ENCODE measurements around the gene TACR1. TPM values are rescaled to one million over a fixed set of nuclear protein-coding genes. Genes with fewer than 3 reads are reported as not detected.

TACR1 gene
- total RNA-seq, 1 donor = not detected

GRCh38 chr2:75012080-75012479 is 187.2 kb downstream of the TACR1 start:
- H3K4me3 ChIP-seq (ENCODE audit: low read depth, low read length) = no peak overlapping the region
- no peak for DNase-seq (ENCODE audit: low read depth)
- TF ChIP-seq CTCF (IDR thresholded peaks at IDR 0.05; ENCODE audit: insufficient read depth, low read depth, low read length) = no peak

- TF ChIP-seq CTCF (IDR thresholded peaks at IDR 0.05; ENCODE audit: insufficient read depth, low read depth, low read length) = no peak
- DNase-seq (ENCODE audit: low read depth) = no peak
- no peak overlapping the region for H3K4me3 ChIP-seq (ENCODE audit: low read depth, low read length)
Observed at GRCh38 chr2:75010571-75010970, 188.7 kb downstream of the TACR1 start.

DNA sequence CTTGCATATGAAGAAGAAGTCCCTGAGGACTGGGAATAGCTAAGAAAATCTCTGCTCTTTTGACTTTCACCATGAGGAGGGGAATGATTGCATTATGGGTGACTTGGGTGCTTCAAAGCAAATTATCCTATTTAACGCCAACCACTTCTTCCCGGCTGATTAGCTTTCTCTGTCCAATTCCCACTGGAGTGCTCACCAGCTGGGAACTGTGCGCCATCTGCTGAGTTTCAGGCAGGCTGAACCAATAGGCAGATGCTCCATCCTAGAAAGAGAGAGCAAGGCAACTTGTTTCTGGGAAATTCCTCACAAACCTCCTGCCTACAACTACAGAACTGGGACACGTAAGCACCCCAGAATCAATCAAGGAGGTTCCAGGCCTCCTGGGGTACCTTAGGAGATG is 191.5 kb downstream of the TACR1 start:
- no peak for DNase-seq (ENCODE audit: low read depth)
- no peak overlapping the region for H3K4me3 ChIP-seq (ENCODE audit: low read depth, low read length)
- peak; percentile 23 for TF ChIP-seq CTCF (IDR thresholded peaks at IDR 0.05; ENCODE audit: insufficient read depth, low read depth, low read length)

DNA sequence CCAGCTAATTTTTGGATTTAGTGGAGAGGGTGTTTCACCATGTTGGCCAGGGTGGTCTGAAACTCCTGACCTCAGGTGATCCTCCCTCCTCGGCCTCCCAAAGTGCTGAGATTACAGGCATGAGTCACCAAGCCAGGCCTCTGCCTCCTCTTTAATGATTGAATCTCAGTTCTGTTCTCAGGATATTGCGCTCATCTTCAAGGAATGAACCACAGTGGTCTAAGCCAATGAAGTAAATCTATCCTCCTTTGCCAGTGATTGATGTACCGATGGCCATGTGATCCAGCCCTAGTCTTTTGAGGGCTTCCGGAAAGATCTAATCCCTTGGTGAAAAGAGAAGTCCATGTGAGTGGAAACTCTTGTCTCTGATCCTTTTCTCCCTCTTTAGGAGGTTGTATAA is 192.3 kb downstream of the TACR1 start:
- DNase-seq (ENCODE audit: low read depth) = no peak
- no peak overlapping the region for H3K4me3 ChIP-seq (ENCODE audit: low read depth, low read length)
- TF ChIP-seq CTCF (IDR thresholded peaks at IDR 0.05; ENCODE audit: insufficient read depth, low read depth, low read length) = no peak

DNA sequence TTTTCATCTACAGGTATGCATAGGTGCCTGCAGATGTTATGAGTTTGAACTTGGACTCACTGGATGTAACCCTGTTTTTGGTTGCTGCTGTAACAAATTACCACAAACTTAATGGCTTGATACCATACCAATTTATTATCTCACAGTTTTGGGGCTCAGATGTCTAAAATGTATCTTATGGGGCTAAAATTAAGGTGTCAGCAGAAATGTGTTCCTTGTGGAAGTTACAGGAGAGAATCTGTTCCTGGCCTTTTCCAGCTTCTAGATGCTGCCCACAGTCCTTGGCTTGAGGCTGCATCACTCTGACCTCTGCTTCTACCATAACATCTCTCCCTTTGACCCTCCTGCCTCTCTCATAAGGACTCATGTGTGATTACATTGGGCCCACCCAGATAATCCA is 193.3 kb downstream of the TACR1 start:
- no peak overlapping the region for H3K4me3 ChIP-seq (ENCODE audit: low read depth, low read length)
- DNase-seq (ENCODE audit: low read depth) = no peak
- no peak for TF ChIP-seq CTCF (IDR thresholded peaks at IDR 0.05; ENCODE audit: insufficient read depth, low read depth, low read length)

DNA sequence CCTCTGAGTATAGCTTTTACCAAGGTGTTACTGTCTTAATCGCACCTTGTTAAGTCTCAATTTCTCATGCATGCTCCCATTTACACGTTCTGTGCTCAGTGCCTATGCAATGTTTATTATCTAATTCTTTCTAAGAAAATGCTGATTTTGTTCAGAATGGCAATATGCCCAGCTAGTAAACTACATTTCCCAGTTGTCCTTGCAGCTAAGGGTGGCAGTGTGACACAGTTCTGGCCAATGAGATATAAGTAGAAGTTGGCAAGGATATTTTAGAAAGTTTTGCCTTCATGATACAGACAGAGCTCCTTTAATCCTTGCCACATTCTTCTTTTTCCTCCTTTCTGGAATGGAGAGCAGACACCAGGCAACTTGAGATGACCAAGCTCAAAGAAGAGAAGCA is 195.5 kb downstream of the TACR1 start:
- DNase-seq (ENCODE audit: low read depth) = no peak
- no peak for TF ChIP-seq CTCF (IDR thresholded peaks at IDR 0.05; ENCODE audit: insufficient read depth, low read depth, low read length)
- H3K4me3 ChIP-seq (ENCODE audit: low read depth, low read length) = no peak overlapping the region

GRCh38 chr2:75003276-75003675 is 196.0 kb downstream of the TACR1 start:
- no peak for TF ChIP-seq CTCF (IDR thresholded peaks at IDR 0.05; ENCODE audit: insufficient read depth, low read depth, low read length)
- peak; percentile 88 for DNase-seq (ENCODE audit: low read depth)
- no peak overlapping the region for H3K4me3 ChIP-seq (ENCODE audit: low read depth, low read length)
